HG02642 (cell line): ENCODE data around the gene RAB11FIP2.
A peak's percentile ranks its signal among the peaks of the same experiment; 100 is the strongest.

Experiments
- ATAC-seq: cut with Tn5 transposase; IDR thresholded peaks from one replicate; pipeline ENCODE4 v1.9.1; 2021; ENCODE audit warnings: mild to moderate bottlenecking; ENCODE audit not compliant: unreplicated experiment, poor library complexity

Gene RAB11FIP2

GRCh38 chr10:118035354-118036005, 11.3 kb downstream of the RAB11FIP2 start:
- no peak for ATAC-seq

- ATAC-seq, result no peak
Measured at GRCh38 chr10:118034791-118035261, 11.9 kb downstream of the RAB11FIP2 start.

GRCh38 chr10:118033905-118034304, 12.8 kb downstream of the RAB11FIP2 start:
- no peak for ATAC-seq

GRCh38 chr10:118032564-118032963, 14.2 kb downstream of the RAB11FIP2 start:
- no peak for ATAC-seq

- no peak for ATAC-seq
Measured at GRCh38 chr10:118031351-118032075, 15.2 kb downstream of the RAB11FIP2 start.

- ATAC-seq, result peak; percentile 95
Measured at GRCh38 chr10:118028619-118029018, 18.1 kb downstream of the RAB11FIP2 start.

GRCh38 chr10:118027397-118027796, 19.3 kb downstream of the RAB11FIP2 start:
- ATAC-seq, result no peak

GRCh38 chr10:118026936-118027335, 19.8 kb downstream of the RAB11FIP2 start:
- ATAC-seq, result no peak

- ATAC-seq, result no peak
Measured at GRCh38 chr10:118020365-118020764, 26.4 kb downstream of the RAB11FIP2 start.

- ATAC-seq, result no peak
Measured at GRCh38 chr10:118017850-118018249, 28.9 kb downstream of the RAB11FIP2 start.

GRCh38 chr10:118017071-118017740, 29.5 kb downstream of the RAB11FIP2 start:
- no peak for ATAC-seq

GRCh38 chr10:118012952-118013525, 33.7 kb downstream of the RAB11FIP2 start:
- ATAC-seq, result no peak

GRCh38 chr10:118007773-118008172, 39.0 kb downstream of the RAB11FIP2 start:
- ATAC-seq, result no peak

GRCh38 chr10:118003126-118003525, 43.6 kb downstream of the RAB11FIP2 start:
- ATAC-seq, result no peak

- no peak for ATAC-seq
Measured at GRCh38 chr10:118002581-118002980, 44.2 kb downstream of the RAB11FIP2 start.

GRCh38 chr10:117997673-117998072, 49.1 kb downstream of the RAB11FIP2 start:
- no peak for ATAC-seq

- ATAC-seq, result no peak
Measured at GRCh38 chr10:117996709-117997108, 50.0 kb downstream of the RAB11FIP2 start.

- no peak for ATAC-seq
Measured at GRCh38 chr10:117994771-117995170, 52.0 kb downstream of the RAB11FIP2 start.

- no peak for ATAC-seq
Measured at GRCh38 chr10:117993166-117993565, 53.6 kb downstream of the RAB11FIP2 start.

- ATAC-seq, result no peak
Measured at GRCh38 chr10:117991701-117992100, 55.0 kb downstream of the RAB11FIP2 start.

- ATAC-seq, result no peak
Measured at GRCh38 chr10:117989962-117990361, 56.8 kb downstream of the RAB11FIP2 start.
